A549 treated with RU486 at 1 μM for 4 hours (cell line): ENCODE measurements around the gene MKX. TPM values are rescaled to one million over a fixed set of nuclear protein-coding genes. Genes with fewer than 3 reads are reported as not detected.

ENCODE experiments used
- total RNA-seq: library from RNA; stranded (reverse); fragments of 200-300 nt; extraction: Qiagen RNA extraction; gene quantifications from 5 replicates; pipeline ENCODE4 v1.2.3, GENCODE V29; 2022; ENCODE audit warnings: low read depth

Gene MKX
- not detected in 5 replicates for total RNA-seq

GRCh38 chr10:27745732-27746396, at the start of gene MKX:
TSS of gene MKX (minus strand) at chr10:27745819. CDS start at chr10:27743415, 2,404 bp downstream.

Other genes starting within 250 kb of the MKX start
- 60.0 to 97.6 TPM (median 84.9 TPM) in 5 replicates for gene RAB18, start 241.5 kb downstream of the MKX start, total RNA-seq